Measurements from ENCODE around the gene NOVA2. TPM values are rescaled to one million over a fixed set of nuclear protein-coding genes. Genes with fewer than 3 reads are reported as not detected.

The NOVA2 gene
- total RNA-seq, 2 donors from 2014 or later, result 1.5 to 3.9 TPM

DNA sequence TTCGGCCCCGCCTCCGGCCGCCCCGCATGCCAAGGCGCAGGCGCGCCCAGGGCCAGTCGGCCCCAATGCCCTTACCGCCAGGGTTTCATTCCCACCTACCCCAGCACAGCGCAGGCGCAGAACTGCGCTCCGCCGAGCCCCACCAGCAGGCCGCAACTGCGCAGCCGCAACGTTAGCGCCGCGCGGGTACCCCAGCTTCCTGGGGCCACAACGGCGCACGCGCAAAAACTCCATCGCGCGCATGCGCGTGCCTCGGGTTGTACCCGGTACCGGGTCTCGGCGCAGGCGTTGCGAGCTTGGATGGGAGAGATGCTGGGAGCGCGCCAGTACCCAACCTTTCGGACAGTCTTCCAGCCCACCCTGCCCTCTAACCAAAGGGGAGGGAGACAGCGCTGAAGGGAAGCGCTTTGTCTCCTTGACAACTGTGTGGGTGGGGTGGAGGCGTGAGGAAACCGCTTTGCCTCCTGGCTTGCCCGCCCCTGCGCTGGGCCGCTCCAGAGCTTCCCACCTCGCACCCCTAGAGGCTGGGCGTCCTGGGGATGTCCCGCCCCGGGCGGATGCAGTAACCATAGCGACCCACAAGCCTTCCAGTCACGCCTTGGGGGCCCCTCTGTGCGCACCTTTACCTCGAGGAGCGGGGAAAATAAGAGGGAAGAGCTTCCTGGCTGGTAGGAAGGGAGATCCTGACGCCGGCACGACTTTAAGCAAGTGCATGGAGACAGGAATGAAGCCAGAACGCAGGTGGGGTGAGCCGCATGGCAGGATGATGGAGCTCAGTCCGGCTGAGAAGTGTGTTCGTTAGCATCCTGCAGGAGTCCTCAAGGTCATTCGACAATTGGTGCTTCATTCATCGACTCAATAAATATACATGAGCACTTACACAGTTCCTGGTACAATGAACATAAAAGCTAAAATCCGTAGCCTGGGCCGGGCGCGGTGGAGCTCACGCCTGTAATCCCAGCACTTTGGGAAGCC is 70.7 kb downstream of the NOVA2 start:
- Histone ChIP-seq H3K27me3 (no peaks in the 10 kb centered on the region), H3K4me3 (peak overlapping the region; percentile 59 to 79), H3K27ac (peak overlapping the region; percentile 80 to 85), H3K9me3 (no peaks in the 10 kb centered on the region), H3K4me1 (peaks cover 0 to 24% of the 10 kb centered on the region in 2 donors), H3K36me3 (peaks cover 15% of the 10 kb centered on the region)
- TF ChIP-seq, protein P1, sequence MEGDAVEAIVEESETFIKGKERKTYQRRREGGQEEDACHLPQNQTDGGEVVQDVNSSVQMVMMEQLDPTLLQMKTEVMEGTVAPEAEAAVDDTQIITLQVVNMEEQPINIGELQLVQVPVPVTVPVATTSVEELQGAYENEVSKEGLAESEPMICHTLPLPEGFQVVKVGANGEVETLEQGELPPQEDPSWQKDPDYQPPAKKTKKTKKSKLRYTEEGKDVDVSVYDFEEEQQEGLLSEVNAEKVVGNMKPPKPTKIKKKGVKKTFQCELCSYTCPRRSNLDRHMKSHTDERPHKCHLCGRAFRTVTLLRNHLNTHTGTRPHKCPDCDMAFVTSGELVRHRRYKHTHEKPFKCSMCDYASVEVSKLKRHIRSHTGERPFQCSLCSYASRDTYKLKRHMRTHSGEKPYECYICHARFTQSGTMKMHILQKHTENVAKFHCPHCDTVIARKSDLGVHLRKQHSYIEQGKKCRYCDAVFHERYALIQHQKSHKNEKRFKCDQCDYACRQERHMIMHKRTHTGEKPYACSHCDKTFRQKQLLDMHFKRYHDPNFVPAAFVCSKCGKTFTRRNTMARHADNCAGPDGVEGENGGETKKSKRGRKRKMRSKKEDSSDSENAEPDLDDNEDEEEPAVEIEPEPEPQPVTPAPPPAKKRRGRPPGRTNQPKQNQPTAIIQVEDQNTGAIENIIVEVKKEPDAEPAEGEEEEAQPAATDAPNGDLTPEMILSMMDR (IDR thresholded peaks at IDR 0.05), result no peak
- peak; percentile 96 for DNase-seq (ENCODE audit: low spot score)

DNA sequence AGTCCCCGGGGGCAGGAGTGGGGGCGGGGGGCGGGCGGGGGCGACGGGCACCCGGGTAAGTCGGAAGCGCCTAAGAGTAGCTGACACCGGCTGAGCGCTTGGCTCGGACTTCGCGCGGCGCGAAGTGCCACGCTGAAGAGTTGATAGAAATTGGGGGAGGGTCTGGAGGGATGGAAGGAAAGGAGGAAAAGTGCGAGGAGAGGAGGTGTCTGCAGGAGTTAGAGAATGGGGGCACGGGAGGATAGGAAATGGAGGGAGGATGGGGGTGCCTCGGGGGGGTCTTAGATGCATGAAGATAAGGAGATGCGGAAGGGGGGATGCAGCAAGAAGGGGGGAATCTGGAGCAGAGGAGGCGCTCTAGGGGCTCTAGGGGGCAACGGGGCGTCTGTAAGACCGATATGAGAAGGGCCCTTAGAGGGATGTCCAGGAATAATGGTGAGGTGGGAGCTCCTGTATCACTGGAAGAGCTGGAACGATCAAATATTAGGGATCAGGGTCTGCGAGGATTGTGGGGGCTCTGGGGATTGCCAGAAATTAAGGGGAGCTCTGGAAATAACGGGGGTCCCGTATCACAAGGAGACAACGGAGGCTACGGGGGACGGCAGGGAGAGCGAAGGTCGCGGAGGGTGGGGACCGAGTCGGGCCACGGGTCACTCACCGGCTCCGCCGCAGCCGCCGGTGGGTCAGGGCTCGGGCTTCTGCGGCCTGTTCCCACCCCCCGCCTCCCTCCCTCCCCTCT is 71.6 kb downstream of the NOVA2 start, which contains the start of gene MYPOP:
Gene MYPOP (minus strand): TSS at position 702 of the 739 bp plus-strand sequence. CDS start 840 bp downstream, outside the sequence.
- H3K27me3 ChIP-seq, result no peaks in the 10 kb centered on the region
- H3K36me3 ChIP-seq, result peaks cover 15% of the 10 kb centered on the region
- peaks cover 0 to 24% of the 10 kb centered on the region in 2 donors for H3K4me1 ChIP-seq
- TF ChIP-seq, protein P1 (IDR thresholded peaks at IDR 0.05), result no peak
- H3K9me3 ChIP-seq, result no peaks in the 10 kb centered on the region
- DNase-seq (ENCODE audit: low spot score), result no peak
- peak within 1 kb of the TSS; percentile 80 to 85 for H3K27ac ChIP-seq
- peak within 1 kb of the TSS; percentile 59 to 79 for H3K4me3 ChIP-seq

DNA sequence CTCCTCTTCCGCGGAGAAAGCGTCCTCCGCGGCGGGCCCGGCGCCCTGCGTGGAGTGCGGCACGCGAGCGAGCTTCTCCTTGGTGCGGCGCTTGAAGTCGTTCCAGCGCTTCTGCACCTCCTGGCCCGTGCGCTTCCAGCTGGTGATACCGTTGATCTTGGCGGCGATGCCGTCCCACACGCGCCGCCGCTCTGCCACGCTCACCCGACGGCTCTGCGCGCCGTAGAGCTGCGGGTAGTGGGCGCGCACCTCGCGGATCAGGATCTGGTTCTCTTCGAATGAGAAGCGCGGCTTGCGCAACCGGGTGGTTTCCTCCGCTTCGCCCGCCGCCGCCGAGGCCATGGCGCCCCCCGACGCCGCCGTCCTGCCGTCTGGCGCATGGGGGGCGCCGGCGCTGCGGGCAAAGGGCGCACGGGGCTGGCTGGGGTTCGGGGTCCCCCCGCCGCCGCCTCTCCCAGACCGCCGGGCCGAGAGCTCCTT is 72.2 kb downstream of the NOVA2 start:
- peak overlapping the region; percentile 59 to 79 for H3K4me3 ChIP-seq
- H3K9me3 ChIP-seq, result no peaks in the 10 kb centered on the region
- H3K27me3 ChIP-seq, result no peaks in the 10 kb centered on the region
- peaks cover 15% of the 10 kb centered on the region for H3K36me3 ChIP-seq
- DNase-seq (ENCODE audit: low spot score), result peak; percentile 68
- TF ChIP-seq, protein P1 (IDR thresholded peaks at IDR 0.05), result no peak
- H3K4me1 ChIP-seq, result peaks cover 0 to 24% of the 10 kb centered on the region in 2 donors
- peak overlapping the region; percentile 61 to 85 for H3K27ac ChIP-seq

DNA sequence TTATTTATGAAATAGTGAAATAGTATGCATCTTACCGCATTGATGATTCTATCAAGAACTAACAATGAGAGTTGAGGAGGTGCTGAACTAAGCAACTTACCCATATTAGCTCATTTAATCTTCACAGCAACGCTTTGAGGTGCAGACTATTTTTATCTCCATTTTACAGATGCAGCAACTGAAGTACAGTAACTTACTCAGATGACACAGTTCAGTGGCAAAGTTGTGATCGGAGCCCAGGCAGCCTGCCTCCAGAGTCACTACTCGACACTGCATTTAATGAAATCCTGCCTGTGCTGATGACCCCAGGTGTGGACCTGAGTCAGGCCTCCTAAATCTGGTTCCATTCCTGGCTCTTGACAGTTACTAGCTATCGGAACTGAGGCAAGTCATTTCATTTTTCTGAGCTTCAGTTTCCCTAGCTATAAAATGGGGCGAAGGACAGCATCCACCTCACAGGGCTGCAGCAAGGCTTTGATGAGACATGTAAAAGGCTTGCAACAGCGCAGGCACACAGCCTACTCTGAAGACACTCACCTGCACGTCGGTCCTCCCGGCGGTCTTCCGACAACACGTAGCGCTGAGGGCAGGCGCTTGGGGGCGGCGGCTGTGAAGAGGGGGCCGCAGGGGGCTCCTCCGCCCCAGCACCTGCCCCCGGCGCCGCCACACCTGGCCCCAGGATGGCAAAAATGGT is 72.8 kb downstream of the NOVA2 start:
- TF ChIP-seq, protein P1 (IDR thresholded peaks at IDR 0.05), result no peak
- peak overlapping the region; percentile 59 to 79 for H3K4me3 ChIP-seq
- H3K4me1 ChIP-seq, result peaks cover 0 to 24% of the 10 kb centered on the region in 2 donors

DNA sequence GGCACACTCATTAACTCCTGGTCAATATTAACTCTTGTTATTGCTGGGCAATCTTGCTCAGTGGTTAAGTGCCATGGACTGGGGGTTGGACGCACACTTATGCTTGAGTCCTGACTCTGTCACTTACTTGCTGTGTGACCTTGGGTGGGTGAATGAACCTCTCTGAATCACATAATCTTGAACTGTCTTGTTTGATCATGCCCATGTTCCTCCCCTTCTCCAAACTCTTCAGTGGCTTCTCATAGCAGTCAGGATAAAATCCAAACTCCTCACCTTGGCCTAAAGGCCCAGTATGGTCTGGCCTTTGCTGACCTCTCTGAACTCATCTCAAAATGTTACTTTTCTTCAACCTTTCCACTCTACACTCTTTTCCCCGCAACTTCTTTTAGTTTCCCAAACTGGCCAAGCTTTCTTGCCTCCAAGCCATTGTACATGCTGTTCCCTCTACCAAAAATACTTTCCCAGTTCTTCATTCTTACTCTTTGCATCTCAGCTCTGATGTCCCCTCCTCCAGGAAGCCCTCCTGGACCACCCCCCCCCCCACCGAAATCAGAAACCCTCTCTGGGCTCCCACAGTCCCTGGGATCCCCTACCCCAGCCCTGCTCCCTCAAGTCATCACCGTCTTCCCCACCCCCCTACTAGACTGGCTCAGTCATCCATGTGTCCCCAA is 73.6 kb downstream of the NOVA2 start:
- no peaks in the 10 kb centered on the region for H3K9me3 ChIP-seq
- no peak overlapping the region for H3K4me3 ChIP-seq
- TF ChIP-seq, protein P1 (IDR thresholded peaks at IDR 0.05), result no peak
- no peaks in the 10 kb centered on the region for H3K27me3 ChIP-seq
- H3K36me3 ChIP-seq, result peaks cover 25% of the 10 kb centered on the region
- peaks cover 0 to 24% of the 10 kb centered on the region in 2 donors for H3K4me1 ChIP-seq
- H3K27ac ChIP-seq, result no peak overlapping the region
- DNase-seq (ENCODE audit: low spot score), result no peak

More for the DNA sequence above, 72.8 kb downstream of the NOVA2 start:
- Histone ChIP-seq H3K27me3 (no peaks in the 10 kb centered on the region), H3K36me3 (peaks cover 16% of the 10 kb centered on the region), H3K9me3 (no peaks in the 10 kb centered on the region), H3K27ac (peak overlapping the region in 1 of 2 donors; percentile 85)
- no peak for DNase-seq (ENCODE audit: low spot score)
